Measurements from ENCODE around the gene RRAD. TPM values are rescaled to one million over a fixed set of nuclear protein-coding genes. Genes with fewer than 3 reads are reported as not detected.

RRAD gene
- total RNA-seq, 1 experiment from 2014 or later: 2.8 TPM

DNA sequence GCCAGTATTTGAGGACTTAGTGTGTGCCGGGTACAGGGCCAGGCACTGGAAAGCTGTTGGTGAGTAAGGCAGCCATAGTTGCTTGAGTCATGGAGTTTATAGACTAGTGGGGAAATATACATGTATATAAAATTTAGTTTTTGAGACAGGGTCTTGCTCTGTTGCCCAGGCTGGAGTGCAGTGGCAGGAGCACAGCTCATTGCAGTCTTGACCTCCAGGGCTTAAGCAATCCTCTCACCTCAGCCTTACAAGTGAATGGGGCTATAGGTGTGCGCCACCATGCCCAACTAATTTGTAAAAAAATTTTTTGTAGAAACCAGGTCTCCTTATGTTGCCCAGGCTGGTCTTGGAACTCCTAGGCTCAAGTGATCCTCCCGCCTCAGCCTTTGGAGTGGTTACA, 42.6 kb downstream of the RRAD start:
- Histone ChIP-seq H3K36me3 (ENCODE audit: low read depth, low read length) (peaks cover 8% of the 10 kb centered on the region), H3K79me2 (ENCODE audit: low read length) (peaks cover 14% of the 10 kb centered on the region), H4K20me1 (ENCODE audit: low read length) (no peaks in the 10 kb centered on the region), H3K9me3 (ENCODE audit: low read length) (no peaks in the 10 kb centered on the region), H3K9ac (ENCODE audit: low read length) (no peak overlapping the region), H2AFZ (ENCODE audit: low read length) (no peak overlapping the region), H3K9me2 (replicated peaks; ENCODE audit: low read length) (no peaks in the 10 kb centered on the region), H3K27ac (ENCODE audit: low read length) (no peak overlapping the region), H3K4me3 (ENCODE audit: low read length) (no peak overlapping the region), H3K4me1 (ENCODE audit: insufficient read depth, low read length) (peaks cover 9% of the 10 kb centered on the region; the same call in 1 of the 2 replicates), H3K27me3 (ENCODE audit: low read length) (no peaks in the 10 kb centered on the region), H3K4me2 (ENCODE audit: low read length) (no peak overlapping the region), H3F3A (ENCODE audit: low read length, unreplicated experiment) (no peaks in the 10 kb centered on the region)
- no peak for DNase-seq
- no peak for ATAC-seq
- ChIA-PET POLR2A (ENCODE audit: unreplicated experiment) (no interaction called here), CTCF (interaction anchor here (1.3 kb wide), 1 partner anchor 10 kb away, joined by 8 read pairs; no protein-coding TSS in a partner anchor)
- no TSS peak for BruUV-seq (replicated peaks)
- intact Hi-C loops (cut with micrococcal nuclease): no loop called here
- TF ChIP-seq EZH2 (IDR thresholded peaks at IDR 0.05; ENCODE audit: low read length, unreplicated experiment) (no peak), CTCF (conservative IDR thresholded peaks at IDR 0.05; ENCODE audit: low read depth, low read length) (no peak)

DNA sequence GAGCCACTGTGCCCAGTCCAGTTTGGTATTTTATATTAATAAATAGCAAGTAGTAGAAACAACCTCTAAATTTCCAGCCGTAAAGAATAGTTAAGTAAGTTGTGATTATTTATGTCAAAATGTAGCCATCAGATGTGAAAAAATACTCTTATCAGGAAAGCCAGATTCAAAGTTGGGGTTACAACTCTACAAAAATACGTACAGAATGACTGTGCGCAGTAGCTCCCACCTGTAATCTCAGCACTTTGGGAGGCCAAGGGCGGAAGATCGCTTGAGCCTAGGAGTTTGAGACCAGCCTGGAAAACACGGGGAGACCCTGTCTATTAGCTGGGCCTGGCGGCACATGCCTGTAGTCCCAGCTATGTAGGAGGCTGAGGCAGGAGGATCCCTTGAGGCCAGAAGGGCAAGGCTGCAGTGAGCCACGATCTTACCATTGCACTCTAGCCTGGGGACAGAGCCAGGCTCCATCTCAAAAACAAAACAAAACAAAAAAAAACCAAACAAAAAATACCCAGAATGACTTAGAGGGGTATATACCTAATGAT, 43.3 kb downstream of the RRAD start:
- ChIA-PET POLR2A (ENCODE audit: unreplicated experiment) (interaction anchor here (0.7 kb wide), 1 partner anchor 9 kb away, joined by 4 read pairs; no protein-coding TSS in a partner anchor), CTCF (interaction anchor here (1.3 kb wide), 1 partner anchor 9 kb away, joined by 8 read pairs; no protein-coding TSS in a partner anchor)
- DNase-seq (no peak), ATAC-seq (no peak)
- Histone ChIP-seq H3K36me3 (ENCODE audit: low read depth, low read length) (peaks cover 8% of the 10 kb centered on the region), H3K27me3 (ENCODE audit: low read length) (no peaks in the 10 kb centered on the region), H4K20me1 (ENCODE audit: low read length) (no peaks in the 10 kb centered on the region), H3K9me2 (replicated peaks; ENCODE audit: low read length) (no peaks in the 10 kb centered on the region), H3K4me2 (ENCODE audit: low read length) (peak overlapping the region; percentile 96), H3F3A (ENCODE audit: low read length, unreplicated experiment) (no peaks in the 10 kb centered on the region), H2AFZ (ENCODE audit: low read length) (no peak overlapping the region), H3K9me3 (ENCODE audit: low read length) (no peaks in the 10 kb centered on the region), H3K4me3 (ENCODE audit: low read length) (no peak overlapping the region), H3K79me2 (ENCODE audit: low read length) (peaks cover 14% of the 10 kb centered on the region), H3K4me1 (ENCODE audit: insufficient read depth, low read length) (peaks cover 9% of the 10 kb centered on the region; the same call in 1 of the 2 replicates), H3K27ac (ENCODE audit: low read length) (no peak overlapping the region), H3K9ac (ENCODE audit: low read length) (no peak overlapping the region)
- BruUV-seq (replicated peaks): no TSS peak
- TF ChIP-seq EZH2phosphoT487 (IDR thresholded peaks at IDR 0.05; ENCODE audit: borderline replicate concordance, low read length): no peak
- no peak for TF ChIP-seq EZH2 (IDR thresholded peaks at IDR 0.05; ENCODE audit: low read length, unreplicated experiment)
- no peak for TF ChIP-seq CTCF (conservative IDR thresholded peaks at IDR 0.05; ENCODE audit: low read depth, low read length)
- intact Hi-C loops (cut with micrococcal nuclease): no loop called here

- ChIA-PET POLR2A (ENCODE audit: unreplicated experiment) (interaction anchor here (0.7 kb wide), 1 partner anchor 8 kb away, joined by 4 read pairs; no protein-coding TSS in a partner anchor), CTCF (interaction anchor here (1.3 kb wide), 1 partner anchor 9 kb away, joined by 8 read pairs; no protein-coding TSS in a partner anchor)
- H3K4me1 ChIP-seq (ENCODE audit: insufficient read depth, low read length): peaks cover 9% of the 10 kb centered on the region; the same call in 1 of the 2 replicates
- peak overlapping the region; percentile 96 for H3K4me2 ChIP-seq (ENCODE audit: low read length)
- no peaks in the 10 kb centered on the region for H3K9me2 ChIP-seq (replicated peaks; ENCODE audit: low read length)
- no peaks in the 10 kb centered on the region for H3K27me3 ChIP-seq (ENCODE audit: low read length)
- peak overlapping the region; percentile 54 for H3K4me3 ChIP-seq (ENCODE audit: low read length)
- H3F3A ChIP-seq (ENCODE audit: low read length, unreplicated experiment): no peaks in the 10 kb centered on the region
- ATAC-seq (no peak), DNase-seq (no peak)
- no peaks in the 10 kb centered on the region for H3K9me3 ChIP-seq (ENCODE audit: low read length)
- intact Hi-C loops (cut with micrococcal nuclease): no loop called here
- no peak overlapping the region for H3K27ac ChIP-seq (ENCODE audit: low read length)
- no peak overlapping the region for H2AFZ ChIP-seq (ENCODE audit: low read length)
- no peak for TF ChIP-seq EZH2 (IDR thresholded peaks at IDR 0.05; ENCODE audit: low read length, unreplicated experiment)
- TF ChIP-seq CTCF (conservative IDR thresholded peaks at IDR 0.05; ENCODE audit: low read depth, low read length): no peak
- no peak for TF ChIP-seq EZH2phosphoT487 (IDR thresholded peaks at IDR 0.05; ENCODE audit: borderline replicate concordance, low read length)
- peaks cover 8% of the 10 kb centered on the region for H3K36me3 ChIP-seq (ENCODE audit: low read depth, low read length)
- BruUV-seq (replicated peaks): no TSS peak
- H3K79me2 ChIP-seq (ENCODE audit: low read length): peaks cover 14% of the 10 kb centered on the region
- no peaks in the 10 kb centered on the region for H4K20me1 ChIP-seq (ENCODE audit: low read length)
- H3K9ac ChIP-seq (ENCODE audit: low read length): no peak overlapping the region
Measured at GRCh38 chr16:66881560-66881959, 43.8 kb downstream of the RRAD start.
